ENCODE data around the gene CX3CL1.

Gene CX3CL1

GRCh38 chr16:57407521-57408353 is 35.4 kb downstream of the CX3CL1 start:
- DNase-seq = no peak

GRCh38 chr16:57409065-57409464 is 36.8 kb downstream of the CX3CL1 start:
- DNase-seq = no peak

- DNase-seq = no peak
Observed at GRCh38 chr16:57409870-57410587, 37.7 kb downstream of the CX3CL1 start.

- DNase-seq = no peak
Observed at GRCh38 chr16:57411362-57411976, 39.2 kb downstream of the CX3CL1 start.

GRCh38 chr16:57412584-57412983 is 40.3 kb downstream of the CX3CL1 start:
- DNase-seq = no peak

- no peak for DNase-seq
Observed at GRCh38 chr16:57413301-57413730, 41.0 kb downstream of the CX3CL1 start.

GRCh38 chr16:57413733-57414132 is 41.4 kb downstream of the CX3CL1 start:
- no peak for DNase-seq

- no peak for DNase-seq
Observed at GRCh38 chr16:57416084-57416483, 43.8 kb downstream of the CX3CL1 start.

GRCh38 chr16:57419506-57419905 is 47.2 kb downstream of the CX3CL1 start:
- no peak for DNase-seq

GRCh38 chr16:57422026-57422944 is 50.0 kb downstream of the CX3CL1 start:
- peak; percentile 71 for DNase-seq

GRCh38 chr16:57423152-57423551 is 50.9 kb downstream of the CX3CL1 start:
- no peak for DNase-seq

GRCh38 chr16:57424583-57424982 is 52.3 kb downstream of the CX3CL1 start:
- DNase-seq = no peak

GRCh38 chr16:57426356-57426755 is 54.1 kb downstream of the CX3CL1 start:
- DNase-seq = no peak

- DNase-seq = no peak
Observed at GRCh38 chr16:57427307-57427706, 55.0 kb downstream of the CX3CL1 start.

- DNase-seq = no peak
Observed at GRCh38 chr16:57427824-57428223, 55.5 kb downstream of the CX3CL1 start.

GRCh38 chr16:57430955-57431354 is 58.7 kb downstream of the CX3CL1 start:
- no peak for DNase-seq

- no peak for DNase-seq
Observed at GRCh38 chr16:57432505-57432904, 60.2 kb downstream of the CX3CL1 start.

- no peak for DNase-seq
Observed at GRCh38 chr16:57432989-57433388, 60.7 kb downstream of the CX3CL1 start.

- DNase-seq = no peak
Observed at GRCh38 chr16:57434003-57434402, 61.7 kb downstream of the CX3CL1 start.
